HepG2 (cell line): ENCODE data around the gene PRTN3.

ENCODE experiments used
- DNMT3B ChIP-seq: conservative IDR thresholded peaks from 2 replicates; pipeline ENCODE4 v1.6.1; 2016; ENCODE audit warnings: missing biosample characterization, control low read depth
- ESRRA ChIP-seq: sonication (generic); formaldehyde crosslinking; IDR thresholded peaks from 2 replicates; pipeline ENCODE4 v1.5.1; 2020; ENCODE audit warnings: mild to moderate bottlenecking, low read depth, missing genetic modification reagents
- ETV6 ChIP-seq: sonication (generic); formaldehyde crosslinking; conservative IDR thresholded peaks from 2 replicates; pipeline ENCODE4 v1.4.0; 2020; ENCODE audit warnings: missing genetic modification reagents
- FOXK1 ChIP-seq: sonication (generic); formaldehyde crosslinking; IDR thresholded peaks from 2 replicates; pipeline ENCODE4 v1.4.0; 2020; ENCODE audit warnings: low read depth, missing genetic modification reagents, borderline replicate concordance
- HNF4G ChIP-seq, 2 experiments: sonication (generic) in 1 of 2; formaldehyde crosslinking in 1 of 2; IDR thresholded peaks; 2 replicates each; pipeline versions ENCODE4 v1.4.0 to v1.6.1; 2011 to 2020; ENCODE audit warnings: borderline replicate concordance in 2 of 2, low read depth in 2 of 2, mild to moderate bottlenecking in 2 of 2, low read length in 1 of 2, missing genetic modification reagents in 1 of 2, moderate library complexity in 1 of 2
- SMC3 ChIP-seq: IDR thresholded peaks from 2 replicates; pipeline ENCODE4 v1.6.1; 2011; ENCODE audit warnings: low read length, improper control_type of control experiment
- ZNF317 ChIP-seq: sonication (generic); formaldehyde crosslinking; IDR thresholded peaks from 2 replicates; pipeline ENCODE4 v1.5.0; 2020; ENCODE audit warnings: mild to moderate bottlenecking, missing genetic modification reagents
- TF ChIP-seq, protein P1 (sequence below): sonication (generic); formaldehyde crosslinking; conservative IDR thresholded peaks from 2 replicates; pipeline ENCODE4 v1.4.0; 2020; ENCODE audit warnings: missing genetic modification reagents
- TF ChIP-seq, protein P2 (sequence below): sonication (generic); formaldehyde crosslinking; IDR thresholded peaks from 2 replicates; pipeline ENCODE4 v1.4.0; 2020; ENCODE audit warnings: missing genetic modification reagents, borderline replicate concordance

DNA sequence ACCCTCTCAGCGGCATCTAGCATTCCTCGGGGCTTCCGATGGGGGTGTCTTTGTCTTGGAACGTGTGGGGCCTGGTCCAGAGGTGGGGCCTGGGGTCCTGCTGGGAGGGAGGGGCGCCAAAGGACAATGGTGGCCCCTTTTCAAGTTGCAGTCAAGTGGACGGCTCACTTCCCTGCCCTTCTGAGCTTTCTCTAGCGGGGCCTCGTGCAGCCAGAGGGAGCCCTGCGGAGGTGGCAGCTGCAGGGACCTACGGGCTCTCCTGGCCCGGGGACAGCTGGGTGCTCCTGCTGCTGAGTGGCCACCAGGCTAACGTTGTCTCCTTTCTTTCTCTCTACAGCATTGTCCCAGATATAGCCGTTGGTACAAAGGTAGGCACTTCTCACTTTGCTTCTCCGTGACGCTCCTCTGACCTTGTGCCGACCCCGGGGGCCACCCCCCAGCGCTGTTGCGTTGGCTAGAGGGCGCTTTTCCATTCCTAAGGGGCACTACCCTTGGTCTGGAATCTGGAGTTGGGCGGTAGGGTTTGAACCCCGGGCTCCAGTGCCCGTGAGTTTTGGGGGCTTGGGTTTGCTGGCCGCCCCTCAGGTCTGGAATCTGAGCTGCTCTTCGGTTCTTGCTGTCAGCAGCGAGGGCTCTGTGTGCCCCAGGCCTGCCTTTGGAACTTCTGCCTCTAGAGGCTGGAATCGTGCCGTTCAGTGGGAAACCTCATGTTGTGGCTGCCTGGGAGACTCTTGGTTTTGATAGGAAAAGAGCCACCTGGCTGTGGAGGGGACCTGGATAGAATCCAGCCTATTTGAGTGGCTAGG is 41.5 kb upstream of the PRTN3 start:
- TF ChIP-seq, protein P1, sequence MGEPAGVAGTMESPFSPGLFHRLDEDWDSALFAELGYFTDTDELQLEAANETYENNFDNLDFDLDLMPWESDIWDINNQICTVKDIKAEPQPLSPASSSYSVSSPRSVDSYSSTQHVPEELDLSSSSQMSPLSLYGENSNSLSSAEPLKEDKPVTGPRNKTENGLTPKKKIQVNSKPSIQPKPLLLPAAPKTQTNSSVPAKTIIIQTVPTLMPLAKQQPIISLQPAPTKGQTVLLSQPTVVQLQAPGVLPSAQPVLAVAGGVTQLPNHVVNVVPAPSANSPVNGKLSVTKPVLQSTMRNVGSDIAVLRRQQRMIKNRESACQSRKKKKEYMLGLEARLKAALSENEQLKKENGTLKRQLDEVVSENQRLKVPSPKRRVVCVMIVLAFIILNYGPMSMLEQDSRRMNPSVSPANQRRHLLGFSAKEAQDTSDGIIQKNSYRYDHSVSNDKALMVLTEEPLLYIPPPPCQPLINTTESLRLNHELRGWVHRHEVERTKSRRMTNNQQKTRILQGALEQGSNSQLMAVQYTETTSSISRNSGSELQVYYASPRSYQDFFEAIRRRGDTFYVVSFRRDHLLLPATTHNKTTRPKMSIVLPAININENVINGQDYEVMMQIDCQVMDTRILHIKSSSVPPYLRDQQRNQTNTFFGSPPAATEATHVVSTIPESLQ (CRISPR knock-in tag) = no peak
- no peak for TF ChIP-seq ZNF317 (CRISPR knock-in tag)
- TF ChIP-seq, protein P2, sequence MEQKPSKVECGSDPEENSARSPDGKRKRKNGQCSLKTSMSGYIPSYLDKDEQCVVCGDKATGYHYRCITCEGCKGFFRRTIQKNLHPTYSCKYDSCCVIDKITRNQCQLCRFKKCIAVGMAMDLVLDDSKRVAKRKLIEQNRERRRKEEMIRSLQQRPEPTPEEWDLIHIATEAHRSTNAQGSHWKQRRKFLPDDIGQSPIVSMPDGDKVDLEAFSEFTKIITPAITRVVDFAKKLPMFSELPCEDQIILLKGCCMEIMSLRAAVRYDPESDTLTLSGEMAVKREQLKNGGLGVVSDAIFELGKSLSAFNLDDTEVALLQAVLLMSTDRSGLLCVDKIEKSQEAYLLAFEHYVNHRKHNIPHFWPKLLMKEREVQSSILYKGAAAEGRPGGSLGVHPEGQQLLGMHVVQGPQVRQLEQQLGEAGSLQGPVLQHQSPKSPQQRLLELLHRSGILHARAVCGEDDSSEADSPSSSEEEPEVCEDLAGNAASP (CRISPR knock-in tag) = peak; percentile 61; the same call in 1 of the 2 replicates
- no peak for TF ChIP-seq FOXK1 (CRISPR knock-in tag)
- TF ChIP-seq HNF4G (IDR thresholded peaks at IDR 0.05; ENCODE audit: borderline replicate concordance, low read depth, low read length) = no peak
- TF ChIP-seq HNF4G (CRISPR knock-in tag; IDR thresholded peaks at IDR 0.05; ENCODE audit: borderline replicate concordance, low read depth) = no peak
- TF ChIP-seq ETV6 = no peak
- no peak; the same call in 1 of the 2 replicates for TF ChIP-seq ESRRA (CRISPR knock-in tag)
- TF ChIP-seq SMC3 = 0 out of 2 replicates have a peak, but pooled peaks have one; percentile 9
- no peak for TF ChIP-seq DNMT3B (CRISPR knock-in tag)
